Esophagus squamous epithelium (tissue), 4 donors: Measurements from ENCODE around the gene CBFA2T2.

ENCODE experiments used
- POLR2A ChIP-seq, 4 donors: fragments of 450-650 bp; IDR thresholded peaks; one replicate each; pipeline ENCODE4 v1.6.1; 2017; ENCODE audit warnings: antibody characterized with exemption in 4 of 4, mild to moderate bottlenecking in 4 of 4, moderate library complexity in 3 of 4
- TF ChIP-seq, protein P1 (sequence below), 6 experiments: fragments of 450-650 bp in 4 of 6; fragments of 200-600 bp in 2 of 6; sonication (generic) in 2 of 6; IDR thresholded peaks; one replicate each; pipeline ENCODE4 v1.5.1; 2016 to 2019; ENCODE audit warnings: antibody characterized with exemption in 6 of 6, mild to moderate bottlenecking in 4 of 6, moderate library complexity in 4 of 6

DNA sequence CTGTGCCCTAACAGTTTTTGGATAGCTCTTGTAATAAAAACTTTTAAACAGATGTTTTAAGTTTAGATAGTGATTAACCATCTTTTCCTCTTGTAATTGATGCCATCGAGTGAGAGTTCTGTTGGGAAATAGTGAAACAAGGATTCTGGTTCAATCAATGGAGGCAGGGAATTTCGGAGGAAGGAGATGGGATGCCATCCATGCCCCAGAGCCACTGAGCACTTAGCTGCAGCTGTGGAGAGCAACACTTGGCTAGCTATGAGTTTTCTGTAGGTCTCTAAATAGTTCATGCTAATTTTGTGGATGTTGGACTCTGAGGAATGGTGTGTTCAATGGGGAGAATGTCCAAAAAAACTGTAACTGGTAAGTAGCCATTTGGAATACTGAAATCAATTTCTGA lies 16.7 kb downstream of the CBFA2T2 start:
- TF ChIP-seq, protein P1, sequence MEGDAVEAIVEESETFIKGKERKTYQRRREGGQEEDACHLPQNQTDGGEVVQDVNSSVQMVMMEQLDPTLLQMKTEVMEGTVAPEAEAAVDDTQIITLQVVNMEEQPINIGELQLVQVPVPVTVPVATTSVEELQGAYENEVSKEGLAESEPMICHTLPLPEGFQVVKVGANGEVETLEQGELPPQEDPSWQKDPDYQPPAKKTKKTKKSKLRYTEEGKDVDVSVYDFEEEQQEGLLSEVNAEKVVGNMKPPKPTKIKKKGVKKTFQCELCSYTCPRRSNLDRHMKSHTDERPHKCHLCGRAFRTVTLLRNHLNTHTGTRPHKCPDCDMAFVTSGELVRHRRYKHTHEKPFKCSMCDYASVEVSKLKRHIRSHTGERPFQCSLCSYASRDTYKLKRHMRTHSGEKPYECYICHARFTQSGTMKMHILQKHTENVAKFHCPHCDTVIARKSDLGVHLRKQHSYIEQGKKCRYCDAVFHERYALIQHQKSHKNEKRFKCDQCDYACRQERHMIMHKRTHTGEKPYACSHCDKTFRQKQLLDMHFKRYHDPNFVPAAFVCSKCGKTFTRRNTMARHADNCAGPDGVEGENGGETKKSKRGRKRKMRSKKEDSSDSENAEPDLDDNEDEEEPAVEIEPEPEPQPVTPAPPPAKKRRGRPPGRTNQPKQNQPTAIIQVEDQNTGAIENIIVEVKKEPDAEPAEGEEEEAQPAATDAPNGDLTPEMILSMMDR (IDR thresholded peaks at IDR 0.05), result no peak
- no peak for TF ChIP-seq POLR2A (IDR thresholded peaks at IDR 0.05)
